Measurements from ENCODE around the gene CUBN. TPM values are rescaled to one million over a fixed set of nuclear protein-coding genes. Genes with fewer than 3 reads are reported as not detected.

Gene CUBN
- total and polyA plus RNA-seq, 10 of the 15 experiments (the other 5 are each of a cell fraction or from before 2014, with no cell fraction given), result under 0.01 to 0.14 (median 0.02) TPM; not detected in 6

- in situ Hi-C loops (cut with MboI), result loop anchor here (25.0 kb wide), 1 partner anchor 1851 kb away; the partner anchor contains the start of genes ARL5B and NSUN6
- ChIA-PET CTCF (interaction anchor here (0.9 to 2.1 kb wide), 4 partner anchors 8 to 909 kb away, joined by 3 to 8 read pairs (median 4); no protein-coding TSS in a partner anchor), RAD21 (ENCODE audit: unreplicated experiment) (interaction anchor here (1.0 to 1.8 kb wide), 2 partner anchors 32 to 909 kb away, joined by 3 to 4 read pairs; no protein-coding TSS in a partner anchor), POLR2A (no interaction called here), SMC1A (ENCODE audit: uncharacterized antibody, unreplicated experiment) (interaction anchor here (0.7 kb wide), 1 partner anchor 10 kb away, joined by 3 read pairs; no protein-coding TSS in a partner anchor)
- WGBS (ENCODE audit: insufficient coverage, insufficient replicate concordance, low lambda C conversion rate, missing lambda C conversion rate), result 77% methylated on average over 3 of the region's 3 CpGs
- Histone ChIP-seq H2AFZ (ENCODE audit: control insufficient read depth, low read depth, low read length) (no peak overlapping the region), H3K27me3 (replicated peaks in 1 of 2; ENCODE audit: control insufficient read depth in 2 of 2, insufficient read depth in 2 of 2, low read length in 1 of 2) (no peaks in the 10 kb centered on the region), H3K4me1 (ENCODE audit: control insufficient read depth, insufficient read depth, low read length) (no peaks in the 10 kb centered on the region), H3K36me3 (ENCODE audit: control insufficient read depth in 2 of 2, insufficient read depth in 2 of 2, low read length in 1 of 2) (no peaks in the 10 kb centered on the region), H3K4me2 (ENCODE audit: control insufficient read depth, insufficient read depth) (no peak overlapping the region), H3K4me3 (no peak overlapping the region), H3K79me2 (ENCODE audit: control insufficient read depth, insufficient read depth, low read length) (peaks cover 18% of the 10 kb centered on the region), H3K9ac (ENCODE audit: control insufficient read depth, insufficient read depth, low read length) (no peak overlapping the region), H3K9me3 (replicated peaks; ENCODE audit: control insufficient read depth, insufficient read depth, low read length) (no peaks in the 10 kb centered on the region), H4K20me1 (ENCODE audit: control insufficient read depth, insufficient read depth) (no peaks in the 10 kb centered on the region; the same call in 1 of the 2 replicates), H3K27ac (ENCODE audit: control insufficient read depth, insufficient read depth) (no peak overlapping the region)
- TF ChIP-seq RBBP5 (conservative IDR thresholded peaks at IDR 0.05), result no peak
- TF ChIP-seq, protein P1, sequence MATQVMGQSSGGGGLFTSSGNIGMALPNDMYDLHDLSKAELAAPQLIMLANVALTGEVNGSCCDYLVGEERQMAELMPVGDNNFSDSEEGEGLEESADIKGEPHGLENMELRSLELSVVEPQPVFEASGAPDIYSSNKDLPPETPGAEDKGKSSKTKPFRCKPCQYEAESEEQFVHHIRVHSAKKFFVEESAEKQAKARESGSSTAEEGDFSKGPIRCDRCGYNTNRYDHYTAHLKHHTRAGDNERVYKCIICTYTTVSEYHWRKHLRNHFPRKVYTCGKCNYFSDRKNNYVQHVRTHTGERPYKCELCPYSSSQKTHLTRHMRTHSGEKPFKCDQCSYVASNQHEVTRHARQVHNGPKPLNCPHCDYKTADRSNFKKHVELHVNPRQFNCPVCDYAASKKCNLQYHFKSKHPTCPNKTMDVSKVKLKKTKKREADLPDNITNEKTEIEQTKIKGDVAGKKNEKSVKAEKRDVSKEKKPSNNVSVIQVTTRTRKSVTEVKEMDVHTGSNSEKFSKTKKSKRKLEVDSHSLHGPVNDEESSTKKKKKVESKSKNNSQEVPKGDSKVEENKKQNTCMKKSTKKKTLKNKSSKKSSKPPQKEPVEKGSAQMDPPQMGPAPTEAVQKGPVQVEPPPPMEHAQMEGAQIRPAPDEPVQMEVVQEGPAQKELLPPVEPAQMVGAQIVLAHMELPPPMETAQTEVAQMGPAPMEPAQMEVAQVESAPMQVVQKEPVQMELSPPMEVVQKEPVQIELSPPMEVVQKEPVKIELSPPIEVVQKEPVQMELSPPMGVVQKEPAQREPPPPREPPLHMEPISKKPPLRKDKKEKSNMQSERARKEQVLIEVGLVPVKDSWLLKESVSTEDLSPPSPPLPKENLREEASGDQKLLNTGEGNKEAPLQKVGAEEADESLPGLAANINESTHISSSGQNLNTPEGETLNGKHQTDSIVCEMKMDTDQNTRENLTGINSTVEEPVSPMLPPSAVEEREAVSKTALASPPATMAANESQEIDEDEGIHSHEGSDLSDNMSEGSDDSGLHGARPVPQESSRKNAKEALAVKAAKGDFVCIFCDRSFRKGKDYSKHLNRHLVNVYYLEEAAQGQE (IDR thresholded peaks at IDR 0.05; ENCODE audit: low read depth, low read length), result no peak
- no peak for TF ChIP-seq BCLAF1 (IDR thresholded peaks at IDR 0.05)
- no peak for TF ChIP-seq MTA2 (IDR thresholded peaks at IDR 0.05; ENCODE audit: low read depth)
- no peak for TF ChIP-seq YY1 (IDR thresholded peaks at IDR 0.05; ENCODE audit: low read depth, low read length)
- no peak for TF ChIP-seq ZBTB11 (CRISPR knock-in tag; IDR thresholded peaks at IDR 0.05)
- TF ChIP-seq POLR2AphosphoS2 (IDR thresholded peaks at IDR 0.05; ENCODE audit: low read depth, low read length), result no peak
- no peak for TF ChIP-seq SMAD5 (IDR thresholded peaks at IDR 0.05; ENCODE audit: low read depth)
- TF ChIP-seq SIX5 (IDR thresholded peaks at IDR 0.05; ENCODE audit: low read depth, low read length, severe bottlenecking), result no peak
- DNase-seq (ENCODE audit: low read depth, low spot score) (no peak), ATAC-seq (no peak), FAIRE-seq (no peak)
- no TSS peak for BruUV-seq (replicated peaks)
- intact Hi-C loops (cut with micrococcal nuclease; ENCODE audit: unreplicated experiment), result no loop called here
Observed at GRCh38 chr10:16811292-16811691, 318.3 kb downstream of the CUBN start.

Data from GM12878 (cell line).